ENCODE data around the gene GSTA4. TPM values are rescaled to one million over a fixed set of nuclear protein-coding genes. Genes with fewer than 3 reads are reported as not detected.

Gene GSTA4
- total and polyA plus RNA-seq, 2 donors (not counting 3 experiments of a cell fraction or from before 2014, with no cell fraction given) = 15.0 to 24.6 TPM

DNA sequence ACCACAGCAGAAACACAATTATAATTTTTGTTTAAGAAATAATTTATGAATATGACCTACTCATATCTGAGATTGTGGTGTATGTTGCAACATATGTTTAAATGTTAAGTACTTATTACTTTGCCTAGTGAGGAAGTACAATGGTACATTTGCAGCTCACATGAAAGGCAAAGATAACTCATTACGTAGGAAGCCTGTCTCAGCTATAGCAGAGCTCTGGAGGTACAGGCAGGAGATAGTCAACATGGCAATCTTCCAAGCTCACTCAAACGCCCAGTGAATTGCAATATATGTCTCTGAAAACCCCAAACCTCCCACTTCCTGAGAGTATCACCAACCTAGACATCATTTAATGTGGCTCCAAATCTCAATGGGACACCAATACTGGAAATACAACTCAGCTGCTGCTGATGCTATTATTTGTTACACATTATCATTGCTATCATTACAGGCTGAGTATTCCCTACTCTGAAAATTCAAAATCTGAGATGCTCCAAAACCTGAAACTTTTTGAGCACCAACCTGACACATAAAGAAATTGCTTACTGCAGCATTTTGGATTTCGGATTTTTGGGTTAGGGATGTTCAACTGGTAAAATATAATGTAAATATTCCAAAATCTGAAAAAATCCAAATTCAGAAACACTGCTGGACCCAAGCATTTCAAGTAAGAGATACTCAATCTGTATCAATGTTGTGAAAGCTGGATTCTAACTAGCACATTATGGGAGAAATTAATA lies 25.1 kb upstream of the GSTA4 start:
- no peaks in the 10 kb centered on the region for H3K4me1 ChIP-seq (ENCODE audit: control insufficient read depth, extremely low read depth, insufficient read depth, low read length)
- H4K20me1 ChIP-seq (replicated peaks; ENCODE audit: control insufficient read depth, extremely low read depth, insufficient read depth, low read length) = no peaks in the 10 kb centered on the region
- DNase-seq (ENCODE audit: low read depth, low spot score) (no peak), FAIRE-seq (no peak)
- no peak overlapping the region for H3K27ac ChIP-seq (ENCODE audit: insufficient read depth, low read depth, low read length)
- H2AFZ ChIP-seq (ENCODE audit: low read depth, low read length) = no peak overlapping the region
- no peak overlapping the region for H3K9ac ChIP-seq (replicated peaks; ENCODE audit: extremely low read depth, insufficient read depth, low read length)
- BruUV-seq (replicated peaks) = no TSS peak
- no peaks in the 10 kb centered on the region for H3K9me3 ChIP-seq (replicated peaks; ENCODE audit: control insufficient read depth, insufficient read depth, low read length)
- ChIA-PET POLR2A (no interaction called here), CTCF (interaction anchor here (1.2 kb wide), 1 partner anchor 13 kb away, joined by 3 read pairs; no protein-coding TSS in a partner anchor)
- H3K36me3 ChIP-seq (ENCODE audit: control insufficient read depth in 2 of 2, extremely low read depth in 1 of 2, insufficient read depth in 2 of 2, low read length in 2 of 2) = peaks cover 2 to 10% of the 10 kb centered on the region in 2 experiments
- intact Hi-C loops (cut with micrococcal nuclease) = no loop called here
- dilution Hi-C loops (cut with MboI; ENCODE audit: extremely low pct_ligation_motif_present, low sequenced_read_pairs) = no loop called here
- H3K79me2 ChIP-seq (ENCODE audit: control insufficient read depth, insufficient read depth, low read length) = no peaks in the 10 kb centered on the region
- H3K9me1 ChIP-seq (replicated peaks; ENCODE audit: control insufficient read depth, extremely low read depth, insufficient read depth, low read length) = no peaks in the 10 kb centered on the region
- H3K4me2 ChIP-seq (ENCODE audit: insufficient read depth, low read length) = no peak overlapping the region
- H3K27me3 ChIP-seq (ENCODE audit: control insufficient read depth in 2 of 2, insufficient read depth in 2 of 2, low read length in 2 of 2) = no peaks in the 10 kb centered on the region
- no peak for TF ChIP-seq POLR2AphosphoS5 (IDR thresholded peaks at IDR 0.05; ENCODE audit: insufficient read depth, low read depth, low read length)
- no peak for TF ChIP-seq JUN (IDR thresholded peaks at IDR 0.05; ENCODE audit: borderline replicate concordance, insufficient read depth, insufficient read length, low read depth)
- H3K4me3 ChIP-seq (replicated peaks in 1 of 3; ENCODE audit: insufficient read depth in 1 of 3, low read depth in 1 of 3, low read length in 3 of 3) = no peak overlapping the region

DNA sequence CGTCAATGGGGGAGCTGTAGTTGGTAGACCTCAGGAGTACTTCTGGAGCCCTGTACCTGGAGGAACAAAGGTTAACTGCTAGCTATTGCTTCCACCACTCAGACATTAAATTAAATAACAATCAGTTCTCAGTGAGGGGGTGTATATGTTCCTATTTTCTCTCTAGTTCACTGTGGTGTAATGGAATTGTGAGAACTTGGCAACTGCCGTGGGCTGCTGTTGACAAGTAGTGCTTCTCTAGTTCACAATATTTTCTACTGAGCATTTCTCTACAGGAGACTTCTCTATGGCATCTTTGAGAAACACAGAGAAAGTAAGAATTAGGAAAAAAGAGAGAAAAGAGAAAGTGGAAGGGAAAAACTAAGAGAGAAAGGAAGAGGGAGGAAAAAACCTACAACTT lies 23.4 kb upstream of the GSTA4 start:
- no peaks in the 10 kb centered on the region for H4K20me1 ChIP-seq (replicated peaks; ENCODE audit: control insufficient read depth, extremely low read depth, insufficient read depth, low read length)
- dilution Hi-C loops (cut with MboI; ENCODE audit: extremely low pct_ligation_motif_present, low sequenced_read_pairs) = no loop called here
- no peaks in the 10 kb centered on the region for H3K79me2 ChIP-seq (ENCODE audit: control insufficient read depth, insufficient read depth, low read length)
- ChIA-PET CTCF (no interaction called here), POLR2A (no interaction called here)
- TF ChIP-seq, protein P1, sequence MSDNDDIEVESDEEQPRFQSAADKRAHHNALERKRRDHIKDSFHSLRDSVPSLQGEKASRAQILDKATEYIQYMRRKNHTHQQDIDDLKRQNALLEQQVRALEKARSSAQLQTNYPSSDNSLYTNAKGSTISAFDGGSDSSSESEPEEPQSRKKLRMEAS (IDR thresholded peaks at IDR 0.05; ENCODE audit: insufficient read depth, insufficient read length) = no peak
- no peak for TF ChIP-seq MYC (IDR thresholded peaks at IDR 0.05; ENCODE audit: low read depth, low read length)
- TF ChIP-seq EZH2 (IDR thresholded peaks at IDR 0.05; ENCODE audit: borderline replicate concordance, low read depth, low read length, severe bottlenecking) = no peak
- no peak for TF ChIP-seq GATA2 (IDR thresholded peaks at IDR 0.05; ENCODE audit: insufficient read depth, insufficient read length, low read depth, low read length)
- no peak for TF ChIP-seq JUN (IDR thresholded peaks at IDR 0.05; ENCODE audit: borderline replicate concordance, insufficient read depth, insufficient read length, low read depth)
- no peak for TF ChIP-seq POLR2AphosphoS5 (IDR thresholded peaks at IDR 0.05; ENCODE audit: insufficient read depth, low read depth, low read length)
- TF ChIP-seq FOS (IDR thresholded peaks at IDR 0.05; ENCODE audit: borderline replicate concordance, insufficient read depth, low read length) = no peak
- no peak for TF ChIP-seq POLR2A (IDR thresholded peaks at IDR 0.05; ENCODE audit: low read depth, low read length)
- TF ChIP-seq, protein P2, sequence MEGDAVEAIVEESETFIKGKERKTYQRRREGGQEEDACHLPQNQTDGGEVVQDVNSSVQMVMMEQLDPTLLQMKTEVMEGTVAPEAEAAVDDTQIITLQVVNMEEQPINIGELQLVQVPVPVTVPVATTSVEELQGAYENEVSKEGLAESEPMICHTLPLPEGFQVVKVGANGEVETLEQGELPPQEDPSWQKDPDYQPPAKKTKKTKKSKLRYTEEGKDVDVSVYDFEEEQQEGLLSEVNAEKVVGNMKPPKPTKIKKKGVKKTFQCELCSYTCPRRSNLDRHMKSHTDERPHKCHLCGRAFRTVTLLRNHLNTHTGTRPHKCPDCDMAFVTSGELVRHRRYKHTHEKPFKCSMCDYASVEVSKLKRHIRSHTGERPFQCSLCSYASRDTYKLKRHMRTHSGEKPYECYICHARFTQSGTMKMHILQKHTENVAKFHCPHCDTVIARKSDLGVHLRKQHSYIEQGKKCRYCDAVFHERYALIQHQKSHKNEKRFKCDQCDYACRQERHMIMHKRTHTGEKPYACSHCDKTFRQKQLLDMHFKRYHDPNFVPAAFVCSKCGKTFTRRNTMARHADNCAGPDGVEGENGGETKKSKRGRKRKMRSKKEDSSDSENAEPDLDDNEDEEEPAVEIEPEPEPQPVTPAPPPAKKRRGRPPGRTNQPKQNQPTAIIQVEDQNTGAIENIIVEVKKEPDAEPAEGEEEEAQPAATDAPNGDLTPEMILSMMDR (IDR thresholded peaks at IDR 0.05; ENCODE audit: extremely low read depth in 1 of 2, insufficient read depth in 1 of 2, low read depth in 1 of 2, low read length in 2 of 2) = no peak
- H3K4me2 ChIP-seq (ENCODE audit: insufficient read depth, low read length) = no peak overlapping the region
- H3K4me3 ChIP-seq (replicated peaks in 1 of 3; ENCODE audit: insufficient read depth in 1 of 3, low read depth in 1 of 3, low read length in 3 of 3) = no peak overlapping the region
- H3K36me3 ChIP-seq (ENCODE audit: control insufficient read depth in 2 of 2, extremely low read depth in 1 of 2, insufficient read depth in 2 of 2, low read length in 2 of 2) = peaks cover 2 to 16% of the 10 kb centered on the region in 2 experiments
- no peaks in the 10 kb centered on the region for H3K9me3 ChIP-seq (replicated peaks; ENCODE audit: control insufficient read depth, insufficient read depth, low read length)
- no peaks in the 10 kb centered on the region for H3K9me1 ChIP-seq (replicated peaks; ENCODE audit: control insufficient read depth, extremely low read depth, insufficient read depth, low read length)
- intact Hi-C loops (cut with micrococcal nuclease) = no loop called here
- no peak overlapping the region for H2AFZ ChIP-seq (ENCODE audit: low read depth, low read length)
- DNase-seq (ENCODE audit: low read depth, low spot score) (no peak), FAIRE-seq (no peak)
- H3K9ac ChIP-seq (replicated peaks; ENCODE audit: extremely low read depth, insufficient read depth, low read length) = no peak overlapping the region
- H3K4me1 ChIP-seq (ENCODE audit: control insufficient read depth, extremely low read depth, insufficient read depth, low read length) = no peaks in the 10 kb centered on the region
- no peak overlapping the region for H3K27ac ChIP-seq (ENCODE audit: insufficient read depth, low read depth, low read length)
- no peaks in the 10 kb centered on the region for H3K27me3 ChIP-seq (ENCODE audit: control insufficient read depth in 2 of 2, insufficient read depth in 2 of 2, low read length in 2 of 2)
- no TSS peak for BruUV-seq (replicated peaks)

Data from endothelial cell of umbilical vein (primary cell).